Esophagus (tissue), 2 donors: Measurements from ENCODE around the gene OAS1. TPM values are rescaled to one million over a fixed set of nuclear protein-coding genes. Genes with fewer than 3 reads are reported as not detected.
"Not testable (repeated sequence)": the region's sequence is repeated elsewhere in the genome, so short reads cannot be mapped to it uniquely, and the experiment has no call there.

Experiments used
- H3K27ac ChIP-seq, 2 donors: one replicate each; pipeline ENCODE4 v1.5.1; 2013; ENCODE audit warnings: low read depth in 2 of 2, mild to moderate bottlenecking in 2 of 2, inconsistent platforms in 1 of 2, low read length in 1 of 2, moderate library complexity in 1 of 2
- H3K27me3 ChIP-seq, 2 donors: one replicate each; pipeline ENCODE4 v1.6.1; 2013; ENCODE audit warnings: low read length in 2 of 2, control low read depth in 1 of 2, mild to moderate bottlenecking in 1 of 2; ENCODE audit not compliant: insufficient read depth in 2 of 2, control insufficient read depth in 1 of 2
- H3K36me3 ChIP-seq, 2 donors: one replicate each; pipeline ENCODE4 v1.6.1; 2013; ENCODE audit warnings: low read length in 1 of 2; ENCODE audit not compliant: control insufficient read depth in 2 of 2, insufficient read depth in 2 of 2
- H3K4me1 ChIP-seq, 2 donors: one replicate each; pipeline ENCODE4 v1.6.1; 2013; ENCODE audit warnings: low read length in 1 of 2; ENCODE audit not compliant: control insufficient read depth in 2 of 2, insufficient read depth in 2 of 2
- H3K4me3 ChIP-seq, 2 donors: one replicate each; pipeline ENCODE4 v1.5.1; 2013; ENCODE audit warnings: low read length in 2 of 2, mild to moderate bottlenecking in 2 of 2, low read depth in 1 of 2, moderate library complexity in 1 of 2
- H3K9me3 ChIP-seq, 2 donors: one replicate each; pipeline ENCODE4 v1.6.1; 2013; ENCODE audit warnings: mild to moderate bottlenecking in 2 of 2, low read depth in 1 of 2, low read length in 1 of 2, moderate library complexity in 1 of 2; ENCODE audit not compliant: control insufficient read depth in 2 of 2, insufficient read depth in 1 of 2
- WGBS, 2 donors: extraction: QIAGEN DNeasy Blood & Tissue Kit; methylation state at CpG; one replicate each; pipeline ENCODE4 v1.1.7; 2013; 5-methylcytosine and 5-hydroxymethylcytosine counted together
- polyA plus RNA-seq, 2 donors: library from polyadenylated mRNA; stranded (reverse); fragments of 200-250 nt; gene quantifications; one replicate each; pipeline ENCODE4 v1.2.3, GENCODE V29; 2013
- donor health status: healthy with polysubstance abuse.
- donor health status: Bipolar disorder and iron deficiency.

OAS1 gene
- polyA plus RNA-seq, 2 donors = 47.9 to 58.6 TPM

GRCh38 chr12:112957125-112957524 is 50.4 kb downstream of the OAS1 start:
- WGBS, 2 donors = 93 to 95% methylated on average over 4 of the region's 4 CpGs
- H3K36me3 ChIP-seq, H3K27ac ChIP-seq, H3K9me3 ChIP-seq, H3K4me1 ChIP-seq, H3K4me3 ChIP-seq, H3K27me3 ChIP-seq: not testable (repeated sequence)

GRCh38 chr12:112961074-112961473 is 54.3 kb downstream of the OAS1 start:
- Histone ChIP-seq H3K4me3 (no peak overlapping the region), H3K27me3 (no peaks in the 10 kb centered on the region), H3K4me1 (no peaks in the 10 kb centered on the region), H3K27ac (no peak overlapping the region), H3K36me3 (peaks cover 11 to 32% of the 10 kb centered on the region in 2 donors), H3K9me3 (no peaks in the 10 kb centered on the region)
- WGBS, 2 donors = 88 to 91% methylated on average over 7 of the region's 7 CpGs

- H3K36me3 ChIP-seq = peaks cover 11 to 32% of the 10 kb centered on the region in 2 donors
- 92% methylated on average over 4 of the region's 4 CpGs for WGBS, 2 donors
Observed at GRCh38 chr12:112961536-112961935, 54.8 kb downstream of the OAS1 start.

GRCh38 chr12:112962561-112962960 is 55.8 kb downstream of the OAS1 start:
- Histone ChIP-seq H3K4me3 (no peak overlapping the region), H3K27me3 (no peaks in the 10 kb centered on the region), H3K36me3 (peaks cover 11 to 32% of the 10 kb centered on the region in 2 donors), H3K9me3 (no peaks in the 10 kb centered on the region), H3K27ac (no peak overlapping the region), H3K4me1 (no peaks in the 10 kb centered on the region)
- WGBS, 2 donors = 97 to 99% methylated on average over 7 of the region's 7 CpGs

More at GRCh38 chr12:112961536-112961935, 54.8 kb downstream of the OAS1 start:
- Histone ChIP-seq H3K27ac (no peak overlapping the region), H3K9me3 (no peaks in the 10 kb centered on the region), H3K4me1 (no peaks in the 10 kb centered on the region), H3K27me3 (no peaks in the 10 kb centered on the region), H3K4me3 (no peak overlapping the region)

GRCh38 chr12:112963227-112963861 is 56.6 kb downstream of the OAS1 start:
- no peaks in the 10 kb centered on the region for H3K4me1 ChIP-seq
- no peak overlapping the region for H3K4me3 ChIP-seq
- H3K27me3 ChIP-seq = no peaks in the 10 kb centered on the region
- H3K9me3 ChIP-seq = no peaks in the 10 kb centered on the region
- WGBS, 2 donors = 94 to 95% methylated on average over 14 of the region's 14 CpGs
- peaks cover 14 to 35% of the 10 kb centered on the region in 2 donors for H3K36me3 ChIP-seq
- H3K27ac ChIP-seq = no peak overlapping the region

- H3K9me3 ChIP-seq = no peaks in the 10 kb centered on the region
- no peak overlapping the region for H3K4me3 ChIP-seq
- no peaks in the 10 kb centered on the region for H3K4me1 ChIP-seq
- no peak overlapping the region for H3K27ac ChIP-seq
- 89 to 97% methylated on average over 6 of the region's 6 CpGs for WGBS, 2 donors
- no peaks in the 10 kb centered on the region for H3K27me3 ChIP-seq
- H3K36me3 ChIP-seq = peaks cover 14 to 35% of the 10 kb centered on the region in 2 donors
Observed at GRCh38 chr12:112964067-112964670, 57.4 kb downstream of the OAS1 start.

- Histone ChIP-seq H3K27me3 (no peaks in the 10 kb centered on the region), H3K4me3 (no peak overlapping the region), H3K4me1 (no peaks in the 10 kb centered on the region), H3K9me3 (no peaks in the 10 kb centered on the region), H3K36me3 (peaks cover 14 to 42% of the 10 kb centered on the region in 2 donors), H3K27ac (no peak overlapping the region)
- 96% methylated on average over 4 of the region's 4 CpGs for WGBS, 2 donors
Observed at GRCh38 chr12:112964915-112965314, 58.2 kb downstream of the OAS1 start.

- peaks cover 14 to 47% of the 10 kb centered on the region in 2 donors for H3K36me3 ChIP-seq
- WGBS, 2 donors = 93% methylated on average over 15 of the region's 15 CpGs
- H3K27me3 ChIP-seq = no peaks in the 10 kb centered on the region
- no peaks in the 10 kb centered on the region for H3K4me1 ChIP-seq
- H3K9me3 ChIP-seq = no peaks in the 10 kb centered on the region
- no peak overlapping the region for H3K4me3 ChIP-seq
- H3K27ac ChIP-seq = no peak overlapping the region
Observed at GRCh38 chr12:112965643-112966042, 58.9 kb downstream of the OAS1 start.

GRCh38 chr12:112967306-112967705 is 60.5 kb downstream of the OAS1 start:
- 93 to 95% methylated on average over 9 of the region's 9 CpGs for WGBS, 2 donors
- Histone ChIP-seq H3K36me3 (peaks cover 14 to 51% of the 10 kb centered on the region in 2 donors), H3K4me1 (no peaks in the 10 kb centered on the region), H3K27ac (no peak overlapping the region), H3K9me3 (no peaks in the 10 kb centered on the region), H3K27me3 (no peaks in the 10 kb centered on the region), H3K4me3 (no peak overlapping the region)

GRCh38 chr12:112967858-112968257 is 61.1 kb downstream of the OAS1 start:
- Histone ChIP-seq H3K4me1 (no peaks in the 10 kb centered on the region), H3K36me3 (peaks cover 14 to 46% of the 10 kb centered on the region in 2 donors), H3K27me3 (no peaks in the 10 kb centered on the region), H3K27ac (no peak overlapping the region), H3K4me3 (no peak overlapping the region), H3K9me3 (no peaks in the 10 kb centered on the region)
- 91 to 95% methylated on average over 7 of the region's 7 CpGs for WGBS, 2 donors
